Breast epithelium (tissue), 4 donors: Measurements from ENCODE around the gene NR2C2. TPM values are rescaled to one million over a fixed set of nuclear protein-coding genes. Genes with fewer than 3 reads are reported as not detected.
"Not testable (repeated sequence)": the region's sequence is repeated elsewhere in the genome, so short reads cannot be mapped to it uniquely, and the experiment has no call there.

Experiments
- DNase-seq, 2 donors: peaks; one replicate each; pipeline ENCODE4 v3.0.0-alpha.2; 2019; ENCODE audit warnings: low spot score in 2 of 2
- H3K27ac ChIP-seq, 2 donors: fragments of 200-600 bp; sonication (generic) in 1 of 2; one replicate each; pipeline ENCODE4 v1.5.1; 2016 to 2019; ENCODE audit warnings: mild to moderate bottlenecking in 1 of 2
- H3K27me3 ChIP-seq, 2 donors: fragments of 200-600 bp; sonication (generic) in 1 of 2; one replicate each; pipeline versions ENCODE4 v1.5.1 to v1.6.0; 2017 to 2019; ENCODE audit warnings: control low read depth in 1 of 2, mild to moderate bottlenecking in 1 of 2
- H3K36me3 ChIP-seq: fragments of 200-600 bp; one replicate; pipeline ENCODE4 v1.5.1; 2019
- H3K4me1 ChIP-seq, 2 donors: fragments of 200-600 bp; sonication (generic); one replicate each; pipeline ENCODE4 v1.5.1; 2016 to 2019; ENCODE audit warnings: control low read depth in 1 of 2
- H3K4me3 ChIP-seq, 3 donors: fragments of 200-600 bp; sonication (generic); 1 replicate in 2 of 3; 2 replicates in 1 of 3; pipeline ENCODE4 v1.5.1; 2016 to 2019; ENCODE audit warnings: mild to moderate bottlenecking in 3 of 3, moderate library complexity in 2 of 3
- H3K9me3 ChIP-seq, 2 donors: fragments of 200-600 bp; sonication (generic) in 1 of 2; one replicate each; pipeline ENCODE4 v1.5.1; 2016 to 2019; ENCODE audit warnings: control low read depth in 1 of 2
- CTCF ChIP-seq, 3 donors: fragments of 450-650 bp; IDR thresholded peaks; one replicate each; pipeline ENCODE4 v1.5.1; 2016 to 2017; ENCODE audit warnings: antibody characterized with exemption in 3 of 3, mild to moderate bottlenecking in 3 of 3, moderate library complexity in 3 of 3
- POLR2A ChIP-seq: fragments of 450-650 bp; IDR thresholded peaks from one replicate; pipeline ENCODE4 v1.6.1; 2016; ENCODE audit warnings: antibody characterized with exemption, mild to moderate bottlenecking, moderate library complexity
- POLR2AphosphoS5 ChIP-seq, 3 donors: sonication (generic); formaldehyde crosslinking; IDR thresholded peaks; one replicate each; pipeline ENCODE4 v1.6.1; 2017; ENCODE audit warnings: antibody characterized with exemption in 3 of 3
- intact Hi-C: fragments of 100-400 bp; cut with DNase I; formaldehyde crosslinking; loops from one replicate; pipeline ENCODE4 v1.15.1; 2023; ENCODE audit warnings: low total_unique reads
- total RNA-seq, 3 donors: library from RNA; depleted of rRNA; stranded (reverse); fragments of >200 nt; gene quantifications; one replicate each; pipeline ENCODE4 v1.1.0, GENCODE V29; 2016

Gene NR2C2
- 10 to 100 TPM; 41.9 to 71.0 (median 52.8) TPM for total RNA-seq

GRCh38 chr3:14947100-14947885 lies at the start of gene NR2C2:
NR2C2 (plus strand) TSS chr3:14947583; CDS start chr3:15003915, 56,332 bp downstream.
- peak; percentile 34 to 68 (median 56) for TF ChIP-seq POLR2AphosphoS5 (IDR thresholded peaks at IDR 0.05)
- no peak for TF ChIP-seq POLR2A
- intact Hi-C loops, result loop anchor here (10.0 kb wide), 1 partner anchor 258 kb away; the partner anchor contains the start of gene CAPN7
- Histone ChIP-seq H3K4me3 (peak within 1 kb of the TSS; percentile 79 to 95 (median 79)), H3K27me3 (no peaks in the 10 kb centered on the region), H3K36me3 (peaks cover 7% of the 10 kb centered on the region), H3K27ac (peak within 1 kb of the TSS; percentile 97 to 99), H3K9me3 (no peaks in the 10 kb centered on the region), H3K4me1 (peaks cover 0 to 9% of the 10 kb centered on the region in 2 donors)
- peak; percentile 78 to 82 for DNase-seq

GRCh38 chr3:14898929-14899328 lies 48.5 kb upstream of the NR2C2 start:
- no peaks in the 10 kb centered on the region for H3K9me3 ChIP-seq
- TF ChIP-seq CTCF (IDR thresholded peaks at IDR 0.05) (no peak), POLR2AphosphoS5 (IDR thresholded peaks at IDR 0.05) (no peak), POLR2A (no peak)
- H3K27ac ChIP-seq, result no peak overlapping the region
- intact Hi-C loops, result no loop called here
- H3K4me3 ChIP-seq, result no peak overlapping the region
- H3K27me3 ChIP-seq, result no peaks in the 10 kb centered on the region
- DNase-seq, result no peak
- no peaks in the 10 kb centered on the region for H3K36me3 ChIP-seq
- no peaks in the 10 kb centered on the region for H3K4me1 ChIP-seq

- no peak for DNase-seq
These were observed 47.3 kb upstream of the NR2C2 start for GRCh38 chr3:14899993-14900618.

GRCh38 chr3:14900881-14901873 lies 46.2 kb upstream of the NR2C2 start:
- no peaks in the 10 kb centered on the region for H3K4me1 ChIP-seq
- no peak for TF ChIP-seq POLR2A
- no peak for TF ChIP-seq POLR2AphosphoS5 (IDR thresholded peaks at IDR 0.05)
- TF ChIP-seq CTCF (IDR thresholded peaks at IDR 0.05), result no peak
- no peak for DNase-seq
- H3K36me3 ChIP-seq, result no peaks in the 10 kb centered on the region
- H3K4me3 ChIP-seq, result no peak overlapping the region
- intact Hi-C loops, result no loop called here
- H3K9me3 ChIP-seq, result no peaks in the 10 kb centered on the region
- no peak overlapping the region for H3K27ac ChIP-seq
- no peaks in the 10 kb centered on the region for H3K27me3 ChIP-seq

More at GRCh38 chr3:14899993-14900618, 47.3 kb upstream of the NR2C2 start:
- Histone ChIP-seq H3K27me3 (no peaks in the 10 kb centered on the region), H3K27ac (no peak overlapping the region), H3K9me3 (no peaks in the 10 kb centered on the region), H3K4me1 (no peaks in the 10 kb centered on the region), H3K4me3 (no peak overlapping the region), H3K36me3 (no peaks in the 10 kb centered on the region)
- intact Hi-C loops, result no loop called here
- TF ChIP-seq POLR2AphosphoS5 (IDR thresholded peaks at IDR 0.05) (no peak), POLR2A (no peak), CTCF (IDR thresholded peaks at IDR 0.05) (no peak)

- TF ChIP-seq POLR2A (no peak), CTCF (IDR thresholded peaks at IDR 0.05) (no peak), POLR2AphosphoS5 (IDR thresholded peaks at IDR 0.05) (no peak)
- Histone ChIP-seq H3K9me3 (no peaks in the 10 kb centered on the region), H3K4me3 (no peak overlapping the region), H3K4me1 (no peaks in the 10 kb centered on the region), H3K27me3 (no peaks in the 10 kb centered on the region), H3K36me3 (no peaks in the 10 kb centered on the region), H3K27ac (peak overlapping the region in 1 of 2 donors; percentile 32)
- intact Hi-C loops, result no loop called here
- DNase-seq, result no peak
These were observed 44.7 kb upstream of the NR2C2 start for GRCh38 chr3:14902719-14903118.

GRCh38 chr3:14903501-14903900 lies 43.9 kb upstream of the NR2C2 start:
- H3K4me3 ChIP-seq, DNase-seq, intact Hi-C loops, H3K27ac ChIP-seq, H3K9me3 ChIP-seq, H3K4me1 ChIP-seq, H3K36me3 ChIP-seq, H3K27me3 ChIP-seq: not testable (repeated sequence)
